ENCODE measurements around the gene ZNF230. TPM values are rescaled to one million over a fixed set of nuclear protein-coding genes. Genes with fewer than 3 reads are reported as not detected.

ZNF230 gene
- polyA plus RNA-seq, 1 of the 3 experiments (the other 2 are of a cell fraction): 1.8 TPM

DNA sequence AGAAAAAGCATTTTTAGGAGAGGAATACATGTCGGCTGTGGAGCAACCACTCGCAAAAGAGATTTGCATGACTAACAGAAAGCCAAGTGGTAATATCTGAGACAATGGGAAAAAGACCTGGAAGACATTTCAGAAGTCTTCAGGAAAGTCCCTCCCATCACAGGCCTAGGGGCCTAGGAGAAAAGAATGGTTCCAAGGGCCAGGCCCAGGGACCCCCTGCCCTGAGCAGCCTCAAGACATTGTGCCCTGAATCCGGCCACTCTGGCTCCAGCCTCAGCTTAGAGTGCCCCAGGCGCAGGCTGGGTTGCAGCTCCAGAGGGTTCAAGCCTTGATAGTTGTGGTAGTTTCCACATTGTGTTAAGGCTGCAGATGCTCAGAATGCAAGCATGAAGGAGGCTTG lies 42.3 kb upstream of the ZNF230 start:
- POLR2A ChIA-PET: no interaction called here
- Histone ChIP-seq H3K27ac (ENCODE audit: low read depth in 2 of 2, low read length in 1 of 2) (no peak overlapping the region), H3K27me3 (ENCODE audit: insufficient read depth) (no peaks in the 10 kb centered on the region), H3K4me1 (ENCODE audit: control insufficient read depth in 1 of 2, insufficient read depth in 2 of 2, low read depth in 1 of 2, low read length in 1 of 2) (no peaks in the 10 kb centered on the region), H3K36me3 (replicated peaks in 1 of 2; ENCODE audit: control insufficient read depth in 1 of 2, insufficient read depth in 2 of 2, low read length in 1 of 2) (peaks cover 31 to 36% of the 10 kb centered on the region in 2 experiments), H4K20me1 (ENCODE audit: insufficient read depth) (no peaks in the 10 kb centered on the region), H3K9me2 (no peaks in the 10 kb centered on the region), H3K4me2 (no peak overlapping the region), H3K9me3 (peaks cover 20% of the 10 kb centered on the region), H3F3A (replicated peaks; ENCODE audit: insufficient read depth) (peaks cover 4% of the 10 kb centered on the region), H3K9ac (no peak overlapping the region), H2AFZ (ENCODE audit: low read depth) (no peak overlapping the region), H3K79me2 (ENCODE audit: insufficient read depth) (no peaks in the 10 kb centered on the region), H3K4me3 (ENCODE audit: low read depth in 2 of 2, low read length in 1 of 2) (no peak overlapping the region; a peak in 1 of 4 replicates)
- 64% methylated on average over 4 of the region's 4 CpGs for WGBS (ENCODE audit: low lambda C conversion rate)
- no peak for TF ChIP-seq MEF2A (IDR thresholded peaks at IDR 0.05; ENCODE audit: borderline replicate concordance, low read depth)
- TF ChIP-seq, protein P1, sequence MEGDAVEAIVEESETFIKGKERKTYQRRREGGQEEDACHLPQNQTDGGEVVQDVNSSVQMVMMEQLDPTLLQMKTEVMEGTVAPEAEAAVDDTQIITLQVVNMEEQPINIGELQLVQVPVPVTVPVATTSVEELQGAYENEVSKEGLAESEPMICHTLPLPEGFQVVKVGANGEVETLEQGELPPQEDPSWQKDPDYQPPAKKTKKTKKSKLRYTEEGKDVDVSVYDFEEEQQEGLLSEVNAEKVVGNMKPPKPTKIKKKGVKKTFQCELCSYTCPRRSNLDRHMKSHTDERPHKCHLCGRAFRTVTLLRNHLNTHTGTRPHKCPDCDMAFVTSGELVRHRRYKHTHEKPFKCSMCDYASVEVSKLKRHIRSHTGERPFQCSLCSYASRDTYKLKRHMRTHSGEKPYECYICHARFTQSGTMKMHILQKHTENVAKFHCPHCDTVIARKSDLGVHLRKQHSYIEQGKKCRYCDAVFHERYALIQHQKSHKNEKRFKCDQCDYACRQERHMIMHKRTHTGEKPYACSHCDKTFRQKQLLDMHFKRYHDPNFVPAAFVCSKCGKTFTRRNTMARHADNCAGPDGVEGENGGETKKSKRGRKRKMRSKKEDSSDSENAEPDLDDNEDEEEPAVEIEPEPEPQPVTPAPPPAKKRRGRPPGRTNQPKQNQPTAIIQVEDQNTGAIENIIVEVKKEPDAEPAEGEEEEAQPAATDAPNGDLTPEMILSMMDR (IDR thresholded peaks at IDR 0.05): no peak
- no peak for DNase-seq
- CTCF ChIA-PET: no interaction called here

- WGBS (ENCODE audit: low lambda C conversion rate): 81% methylated on average over 3 of the region's 3 CpGs
- no peak for TF ChIP-seq EP300 (IDR thresholded peaks at IDR 0.05; ENCODE audit: borderline replicate concordance in 1 of 2, low read depth in 1 of 2, low read length in 1 of 2)
- no peak for TF ChIP-seq USF2 (IDR thresholded peaks at IDR 0.05; ENCODE audit: borderline replicate concordance, low read depth, low read length)
- no peak for TF ChIP-seq POLR2AphosphoS5 (IDR thresholded peaks at IDR 0.05; ENCODE audit: low read depth, low read length)
- no peak for TF ChIP-seq EZH2phosphoT487 (IDR thresholded peaks at IDR 0.05; ENCODE audit: borderline replicate concordance, low read depth)
- TF ChIP-seq FOXJ3 (CRISPR knock-in tag; IDR thresholded peaks at IDR 0.05): no peak
- TF ChIP-seq RAD21 (IDR thresholded peaks at IDR 0.05; ENCODE audit: low read length): no peak
- no peak for TF ChIP-seq MAX (IDR thresholded peaks at IDR 0.05; ENCODE audit: low read depth)
- TF ChIP-seq MEF2A (IDR thresholded peaks at IDR 0.05; ENCODE audit: borderline replicate concordance, low read depth): no peak
- no peak for TF ChIP-seq SMC3 (IDR thresholded peaks at IDR 0.05; ENCODE audit: low read depth, low read length)
- H3K9me2 ChIP-seq: no peaks in the 10 kb centered on the region
- H3K4me3 ChIP-seq (ENCODE audit: low read depth in 2 of 2, low read length in 1 of 2): peak overlapping the region in 1 of 2 experiments; percentile 26; a peak in 1 of 4 replicates
- no peaks in the 10 kb centered on the region for H3K4me1 ChIP-seq (ENCODE audit: control insufficient read depth in 1 of 2, insufficient read depth in 2 of 2, low read depth in 1 of 2, low read length in 1 of 2)
- H3K79me2 ChIP-seq (ENCODE audit: insufficient read depth): no peaks in the 10 kb centered on the region
- peaks cover 4% of the 10 kb centered on the region for H3F3A ChIP-seq (replicated peaks; ENCODE audit: insufficient read depth)
- no peak overlapping the region for H3K9ac ChIP-seq
- no peaks in the 10 kb centered on the region for H3K27me3 ChIP-seq (ENCODE audit: insufficient read depth)
- H2AFZ ChIP-seq (ENCODE audit: low read depth): no peak overlapping the region
- DNase-seq: no peak
- H3K27ac ChIP-seq (ENCODE audit: low read depth in 2 of 2, low read length in 1 of 2): no peak overlapping the region
- no peaks in the 10 kb centered on the region for H4K20me1 ChIP-seq (ENCODE audit: insufficient read depth)
- H3K36me3 ChIP-seq (replicated peaks in 1 of 2; ENCODE audit: control insufficient read depth in 1 of 2, insufficient read depth in 2 of 2, low read length in 1 of 2): peaks cover 64 to 66% of the 10 kb centered on the region in 2 experiments
- CTCF ChIA-PET: no interaction called here
- POLR2A ChIA-PET: no interaction called here
- peaks cover 35% of the 10 kb centered on the region for H3K9me3 ChIP-seq
- no peak overlapping the region for H3K4me2 ChIP-seq
Measured at GRCh38 chr19:43966079-43966694, 36.6 kb upstream of the ZNF230 start.
